ENCODE data around the gene POGZ. TPM values are rescaled to one million over a fixed set of nuclear protein-coding genes. Genes with fewer than 3 reads are reported as not detected.

Gene POGZ
- total RNA-seq, 1 experiment from 2014 or later: 128 TPM

DNA sequence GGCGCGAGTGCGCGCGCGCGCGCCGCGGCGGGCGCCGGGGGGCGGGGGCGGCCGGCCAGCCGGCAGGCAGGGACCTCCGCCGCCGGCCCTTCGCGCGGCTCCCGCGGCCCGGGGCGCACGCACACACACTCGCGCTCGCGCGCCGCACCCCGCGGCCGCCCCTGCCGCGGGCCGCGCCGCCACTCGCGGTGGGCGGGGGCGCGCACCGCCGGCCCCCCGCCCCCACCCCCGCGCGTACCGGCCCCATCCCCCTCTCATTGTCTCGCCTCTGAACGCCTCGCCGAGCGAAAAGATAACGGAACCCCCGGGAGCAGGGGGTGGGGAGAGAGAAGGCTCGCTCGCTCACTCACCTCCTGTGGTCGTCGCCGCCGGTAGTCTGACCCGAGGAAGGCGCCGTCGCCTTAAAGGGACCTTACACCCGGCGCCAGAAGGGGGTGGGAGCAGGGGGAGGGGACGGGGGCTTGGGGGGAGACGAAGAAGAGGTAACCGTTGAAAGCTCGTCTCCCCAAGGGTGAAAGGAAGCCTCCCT is 428 bp downstream of the POGZ start:
- Mint-ChIP-seq H3K27me3 (ENCODE audit: unreplicated experiment) (no peaks in the 10 kb centered on the region), H3K4me1 (ENCODE audit: low read depth, unreplicated experiment) (no peaks in the 10 kb centered on the region), H3K27ac (ENCODE audit: unreplicated experiment) (peak overlapping the region; percentile 98), H3K36me3 (ENCODE audit: insufficient read depth, unreplicated experiment) (peaks cover 29% of the 10 kb centered on the region), H3K4me3 (ENCODE audit: low read depth, unreplicated experiment) (peak overlapping the region; percentile 78), H3K9me3 (ENCODE audit: low read depth, unreplicated experiment) (no peaks in the 10 kb centered on the region)
- DNase-seq: peak; percentile 83
- intact Hi-C loops (cut with micrococcal nuclease; ENCODE audit: unreplicated experiment): loop anchor here (1.0 kb wide), 3 partner anchors 14 to 54 kb away; no protein-coding TSS in a partner anchor
- CTCF ChIA-PET: interaction anchor here (0.7 kb wide), 1 partner anchor 54 kb away, joined by 3 read pairs; no protein-coding TSS in a partner anchor
- TF ChIP-seq, protein P1, sequence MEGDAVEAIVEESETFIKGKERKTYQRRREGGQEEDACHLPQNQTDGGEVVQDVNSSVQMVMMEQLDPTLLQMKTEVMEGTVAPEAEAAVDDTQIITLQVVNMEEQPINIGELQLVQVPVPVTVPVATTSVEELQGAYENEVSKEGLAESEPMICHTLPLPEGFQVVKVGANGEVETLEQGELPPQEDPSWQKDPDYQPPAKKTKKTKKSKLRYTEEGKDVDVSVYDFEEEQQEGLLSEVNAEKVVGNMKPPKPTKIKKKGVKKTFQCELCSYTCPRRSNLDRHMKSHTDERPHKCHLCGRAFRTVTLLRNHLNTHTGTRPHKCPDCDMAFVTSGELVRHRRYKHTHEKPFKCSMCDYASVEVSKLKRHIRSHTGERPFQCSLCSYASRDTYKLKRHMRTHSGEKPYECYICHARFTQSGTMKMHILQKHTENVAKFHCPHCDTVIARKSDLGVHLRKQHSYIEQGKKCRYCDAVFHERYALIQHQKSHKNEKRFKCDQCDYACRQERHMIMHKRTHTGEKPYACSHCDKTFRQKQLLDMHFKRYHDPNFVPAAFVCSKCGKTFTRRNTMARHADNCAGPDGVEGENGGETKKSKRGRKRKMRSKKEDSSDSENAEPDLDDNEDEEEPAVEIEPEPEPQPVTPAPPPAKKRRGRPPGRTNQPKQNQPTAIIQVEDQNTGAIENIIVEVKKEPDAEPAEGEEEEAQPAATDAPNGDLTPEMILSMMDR (IDR thresholded peaks at IDR 0.05; ENCODE audit: unreplicated experiment): no peak
- no TSS peak for BruUV-seq (replicated peaks)

DNA sequence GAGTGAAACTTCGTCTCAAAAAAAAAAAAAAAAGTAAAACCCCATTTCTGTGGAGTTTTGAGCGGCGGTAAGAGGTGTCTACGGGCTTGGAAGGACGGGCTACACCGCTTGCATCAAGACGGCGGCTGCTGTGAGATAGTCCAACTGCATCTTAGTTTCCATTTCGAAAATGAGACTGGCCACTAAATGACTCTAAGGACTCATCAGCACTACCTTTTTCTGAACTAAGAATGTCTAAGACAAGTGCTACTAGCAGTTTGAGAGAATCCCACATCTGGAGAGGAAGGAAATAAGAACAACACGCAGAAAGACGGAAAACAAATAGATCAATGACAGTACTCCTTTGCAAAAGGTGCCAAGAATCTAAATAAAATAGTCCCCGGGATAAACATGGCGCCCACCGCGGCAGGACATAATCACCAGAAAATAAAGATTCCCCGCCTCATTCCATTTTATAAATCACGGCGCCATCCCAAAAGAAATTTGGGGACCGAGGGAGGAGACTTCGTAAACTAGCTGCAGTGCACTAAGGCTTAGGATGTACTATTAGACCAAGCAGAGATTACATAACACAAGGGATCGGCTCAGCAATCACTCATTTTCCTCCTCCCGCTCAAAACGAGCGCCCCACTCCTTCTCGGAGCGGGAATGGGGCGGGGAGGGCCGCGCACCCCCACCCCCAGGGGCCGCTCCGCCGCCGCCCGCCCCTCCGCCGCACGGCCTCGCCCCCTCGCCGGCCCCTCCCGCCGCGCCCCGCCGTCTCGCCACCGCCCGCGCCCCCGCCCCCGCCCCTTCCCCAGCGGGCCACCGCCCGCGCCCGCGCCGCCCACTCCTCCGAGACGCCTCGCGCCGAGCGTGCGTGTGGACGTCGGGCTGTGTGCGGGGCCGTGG is 1.1 kb downstream of the POGZ start:
- peak overlapping the region; percentile 82 for H3K27ac Mint-ChIP-seq (ENCODE audit: unreplicated experiment)
- CTCF ChIA-PET: interaction anchor here (0.6 to 0.7 kb wide), 3 partner anchors 56 to 177 kb away, joined by 4 to 6 read pairs (median 4); no protein-coding TSS in a partner anchor
- H3K4me1 Mint-ChIP-seq (ENCODE audit: low read depth, unreplicated experiment): no peaks in the 10 kb centered on the region
- H3K4me3 Mint-ChIP-seq (ENCODE audit: low read depth, unreplicated experiment): peak overlapping the region; percentile 78
- peaks cover 35% of the 10 kb centered on the region for H3K36me3 Mint-ChIP-seq (ENCODE audit: insufficient read depth, unreplicated experiment)
- intact Hi-C loops (cut with micrococcal nuclease; ENCODE audit: unreplicated experiment): no loop called here
- peak; percentile 76 for DNase-seq
- H3K27me3 Mint-ChIP-seq (ENCODE audit: unreplicated experiment): no peaks in the 10 kb centered on the region
- BruUV-seq (replicated peaks): TSS peak; percentile 42
- TF ChIP-seq, protein P1 (IDR thresholded peaks at IDR 0.05; ENCODE audit: unreplicated experiment): no peak
- H3K9me3 Mint-ChIP-seq (ENCODE audit: low read depth, unreplicated experiment): no peaks in the 10 kb centered on the region

DNA sequence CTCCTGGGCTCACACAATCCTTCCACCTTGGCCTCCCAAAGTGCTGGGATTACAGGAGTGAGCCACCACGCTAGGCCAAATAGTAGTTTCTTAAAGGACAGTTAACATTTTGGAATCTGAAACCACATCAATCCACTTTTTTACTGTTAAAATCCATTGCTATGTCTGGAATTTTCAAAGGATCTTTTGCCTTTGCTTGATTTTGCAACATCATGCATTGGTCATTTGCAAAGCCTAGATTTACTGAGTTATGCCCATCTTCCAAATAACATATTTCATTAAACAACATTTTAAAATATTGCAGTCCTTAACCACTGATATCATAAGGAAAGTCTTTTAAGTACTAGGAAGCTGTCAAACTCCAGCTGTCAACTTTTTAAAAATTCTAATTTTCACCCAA is 3.3 kb downstream of the POGZ start:
- no peak for DNase-seq
- CTCF ChIA-PET: no interaction called here
- intact Hi-C loops (cut with micrococcal nuclease; ENCODE audit: unreplicated experiment): no loop called here
- H3K36me3 Mint-ChIP-seq (ENCODE audit: insufficient read depth, unreplicated experiment): peaks cover 35% of the 10 kb centered on the region
- BruUV-seq (replicated peaks): no TSS peak
- H3K9me3 Mint-ChIP-seq (ENCODE audit: low read depth, unreplicated experiment): no peaks in the 10 kb centered on the region
- H3K27ac Mint-ChIP-seq (ENCODE audit: unreplicated experiment): no peak overlapping the region
- H3K4me3 Mint-ChIP-seq (ENCODE audit: low read depth, unreplicated experiment): no peak overlapping the region
- TF ChIP-seq, protein P1 (IDR thresholded peaks at IDR 0.05; ENCODE audit: unreplicated experiment): no peak
- no peaks in the 10 kb centered on the region for H3K4me1 Mint-ChIP-seq (ENCODE audit: low read depth, unreplicated experiment)
- no peaks in the 10 kb centered on the region for H3K27me3 Mint-ChIP-seq (ENCODE audit: unreplicated experiment)

DNA sequence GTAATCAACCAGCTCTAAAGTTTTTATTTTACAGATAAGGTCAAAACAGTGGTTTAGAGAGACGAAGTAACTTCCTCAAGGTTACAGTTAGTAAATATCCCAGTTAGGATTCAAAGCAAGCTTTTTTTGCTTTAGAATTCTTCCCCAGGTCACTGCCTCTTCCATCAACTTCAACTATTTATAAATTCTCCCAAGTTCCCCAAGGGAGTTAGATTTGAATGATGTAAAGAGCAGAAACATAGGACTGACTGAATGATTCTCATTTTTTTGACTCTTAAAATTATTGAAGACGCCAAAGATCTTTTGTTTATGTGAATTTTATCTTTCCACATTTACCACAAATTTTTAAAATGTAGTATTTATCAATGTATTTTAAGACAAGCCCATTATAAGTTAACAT is 4.1 kb downstream of the POGZ start:
- TF ChIP-seq, protein P1 (IDR thresholded peaks at IDR 0.05; ENCODE audit: unreplicated experiment): no peak
- no TSS peak for BruUV-seq (replicated peaks)
- intact Hi-C loops (cut with micrococcal nuclease; ENCODE audit: unreplicated experiment): no loop called here
- peaks cover 34% of the 10 kb centered on the region for H3K36me3 Mint-ChIP-seq (ENCODE audit: insufficient read depth, unreplicated experiment)
- no peak for DNase-seq
- H3K27me3 Mint-ChIP-seq (ENCODE audit: unreplicated experiment): no peaks in the 10 kb centered on the region
- no peak overlapping the region for H3K27ac Mint-ChIP-seq (ENCODE audit: unreplicated experiment)
- no peak overlapping the region for H3K4me3 Mint-ChIP-seq (ENCODE audit: low read depth, unreplicated experiment)
- H3K4me1 Mint-ChIP-seq (ENCODE audit: low read depth, unreplicated experiment): no peaks in the 10 kb centered on the region
- CTCF ChIA-PET: interaction anchor here (0.7 kb wide), 1 partner anchor 18 kb away, joined by 4 read pairs; no protein-coding TSS in a partner anchor
- no peaks in the 10 kb centered on the region for H3K9me3 Mint-ChIP-seq (ENCODE audit: low read depth, unreplicated experiment)

All from Calu3 (cell line).